HEK293 (cell line): ENCODE measurements around the gene CLSTN1.

Experiments used
- CTCF ChIA-PET: fragments of 350-600 bp; formaldehyde crosslinking; extraction: SDS; loops from one replicate; lab custom pipeline; 2021; ENCODE audit warnings: antibody characterized with exemption; lab: Yijun Ruan, JAX
- POLR2A ChIA-PET: fragments of 300-600 bp; formaldehyde crosslinking; extraction: SDS; loops from one replicate; lab custom pipeline; 2020; ENCODE audit warnings: antibody characterized with exemption, inconsistent platforms; lab: Yijun Ruan, JAX
- H3K27ac ChIP-seq: fragments of 200-500 bp; sonication (Bioruptor generic); 2 replicates; pipeline ENCODE4 v1.5.1; 2014; ENCODE audit warnings: low read depth, low read length, control low read depth, inconsistent platforms; ENCODE audit errors: extremely low read depth
- H3K36me3 ChIP-seq, 2 experiments: fragments of 200-500 bp in 1 of 2; sonication (Bioruptor generic) in 1 of 2; 1 replicate in 1 of 2; 2 replicates in 1 of 2; pipeline ENCODE4 v1.5.1; 2014 to 2017; ENCODE audit warnings: inconsistent platforms in 2 of 2, low read length in 2 of 2; ENCODE audit not compliant: control insufficient read depth in 2 of 2, insufficient read depth in 1 of 2
- H3K4me1 ChIP-seq: fragments of 200-500 bp; sonication (Bioruptor generic); 2 replicates; pipeline ENCODE4 v1.5.1; 2014; ENCODE audit warnings: mild to moderate bottlenecking, low read length, inconsistent platforms; ENCODE audit not compliant: control insufficient read depth, insufficient read depth
- H3K4me3 ChIP-seq: 2 replicates; pipeline ENCODE4 v1.5.1; 2011; ENCODE audit warnings: low read depth, mild to moderate bottlenecking, control low read depth, low read length, moderate library complexity
- H3K9me3 ChIP-seq: fragments of 200-500 bp; sonication (Bioruptor generic); 2 replicates; pipeline ENCODE4 v1.5.1; 2014; ENCODE audit warnings: low read depth, low read length, inconsistent platforms; ENCODE audit not compliant: control insufficient read depth, insufficient read depth
- BCL11A ChIP-seq: fragments of 450-650 bp; formaldehyde crosslinking; IDR thresholded peaks from 2 replicates; pipeline ENCODE4 v1.5.1; 2016; ENCODE audit warnings: low read depth, missing biosample characterization, missing genetic modification characterization
- BCL11B ChIP-seq: fragments of 450-650 bp; formaldehyde crosslinking; IDR thresholded peaks from 2 replicates; pipeline ENCODE4 v1.5.1; 2016; ENCODE audit warnings: low read depth, missing biosample characterization, missing genetic modification characterization
- EGR2 ChIP-seq: fragments of 450-650 bp; formaldehyde crosslinking; IDR thresholded peaks from 2 replicates; pipeline ENCODE4 v1.5.1; 2016; ENCODE audit warnings: low read depth, missing biosample characterization, missing genetic modification characterization
- RBAK ChIP-seq: fragments of 450-650 bp; formaldehyde crosslinking; IDR thresholded peaks from 2 replicates; pipeline ENCODE4 v1.5.1; 2016; ENCODE audit warnings: missing biosample characterization, missing genetic modification characterization
- SALL2 ChIP-seq: fragments of 450-650 bp; formaldehyde crosslinking; IDR thresholded peaks from 2 replicates; pipeline ENCODE4 v1.5.0; 2017; ENCODE audit warnings: missing biosample characterization, mild to moderate bottlenecking, missing genetic modification characterization, borderline replicate concordance
- SCRT2 ChIP-seq: fragments of 450-650 bp; formaldehyde crosslinking; IDR thresholded peaks from 2 replicates; pipeline ENCODE4 v1.5.1; 2016; ENCODE audit warnings: missing biosample characterization, missing genetic modification characterization
- ZBTB1 ChIP-seq: fragments of 450-650 bp; formaldehyde crosslinking; IDR thresholded peaks from 2 replicates; pipeline ENCODE4 v1.5.1; 2016; ENCODE audit warnings: missing biosample characterization, missing genetic modification characterization
- ZFHX2 ChIP-seq: fragments of 450-650 bp; formaldehyde crosslinking; conservative IDR thresholded peaks from 2 replicates; pipeline ENCODE4 v1.5.1; 2016; ENCODE audit warnings: missing biosample characterization, missing genetic modification characterization
- ZNF114 ChIP-seq: fragments of 450-650 bp; formaldehyde crosslinking; IDR thresholded peaks from 2 replicates; pipeline ENCODE4 v1.5.0; 2017; ENCODE audit warnings: missing biosample characterization, missing genetic modification characterization
- ZNF184 ChIP-seq: fragments of 450-650 bp; IDR thresholded peaks from 2 replicates; pipeline ENCODE4 v1.5.1; 2018; ENCODE audit warnings: missing biosample characterization, mild to moderate bottlenecking, missing genetic modification characterization
- ZNF23 ChIP-seq: fragments of 450-650 bp; formaldehyde crosslinking; IDR thresholded peaks from 2 replicates; pipeline ENCODE4 v1.5.1; 2016; ENCODE audit warnings: missing biosample characterization, missing genetic modification characterization, borderline replicate concordance
- ZNF24 ChIP-seq: fragments of 450-650 bp; formaldehyde crosslinking; IDR thresholded peaks from 2 replicates; pipeline ENCODE4 v1.5.1; 2016; ENCODE audit warnings: missing biosample characterization, missing genetic modification characterization
- ZNF404 ChIP-seq: fragments of 450-650 bp; formaldehyde crosslinking; IDR thresholded peaks from 2 replicates; pipeline ENCODE4 v1.5.1; 2017; ENCODE audit warnings: missing biosample characterization, missing genetic modification characterization
- ZNF433 ChIP-seq: fragments of 450-650 bp; formaldehyde crosslinking; IDR thresholded peaks from 2 replicates; pipeline ENCODE4 v1.5.1; 2016; ENCODE audit warnings: missing biosample characterization, missing genetic modification characterization, low read depth
- ZNF529 ChIP-seq: fragments of 450-650 bp; formaldehyde crosslinking; IDR thresholded peaks from 2 replicates; pipeline ENCODE4 v1.5.1; 2017; ENCODE audit warnings: missing genetic modification characterization, missing biosample characterization; ENCODE audit not compliant: insufficient replicate concordance
- ZNF549 ChIP-seq: fragments of 450-650 bp; IDR thresholded peaks from 2 replicates; pipeline ENCODE4 v1.5.1; 2018; ENCODE audit warnings: missing biosample characterization, missing genetic modification characterization, mild to moderate bottlenecking, inconsistent platforms, moderate library complexity
- ZNF658 ChIP-seq: fragments of 450-650 bp; formaldehyde crosslinking; IDR thresholded peaks from 2 replicates; pipeline ENCODE4; 2016; ENCODE audit warnings: missing biosample characterization, missing genetic modification characterization
- ZNF785 ChIP-seq: fragments of 450-650 bp; formaldehyde crosslinking; IDR thresholded peaks from 2 replicates; pipeline ENCODE4 v1.5.1; 2016; ENCODE audit warnings: missing biosample characterization, missing genetic modification characterization
- ZSCAN16 ChIP-seq: fragments of 450-650 bp; formaldehyde crosslinking; IDR thresholded peaks from 2 replicates; pipeline ENCODE4 v1.5.1; 2016; ENCODE audit warnings: missing biosample characterization, missing genetic modification characterization
- TF ChIP-seq, protein P1 (sequence below): fragments of 450-650 bp; formaldehyde crosslinking; IDR thresholded peaks from 2 replicates; pipeline ENCODE4 v1.5.1; 2017; ENCODE audit warnings: missing biosample characterization, missing genetic modification characterization
- TF ChIP-seq, protein P2 (sequence below): fragments of 450-650 bp; formaldehyde crosslinking; IDR thresholded peaks from 2 replicates; pipeline ENCODE4 v1.5.1; 2017; ENCODE audit warnings: missing biosample characterization, missing genetic modification characterization
- TF ChIP-seq, protein P3 (sequence below): fragments of 450-650 bp; formaldehyde crosslinking; IDR thresholded peaks from 2 replicates; pipeline ENCODE4 v1.5.1; 2016; ENCODE audit warnings: missing biosample characterization, missing genetic modification characterization, low read depth

The CLSTN1 gene

DNA sequence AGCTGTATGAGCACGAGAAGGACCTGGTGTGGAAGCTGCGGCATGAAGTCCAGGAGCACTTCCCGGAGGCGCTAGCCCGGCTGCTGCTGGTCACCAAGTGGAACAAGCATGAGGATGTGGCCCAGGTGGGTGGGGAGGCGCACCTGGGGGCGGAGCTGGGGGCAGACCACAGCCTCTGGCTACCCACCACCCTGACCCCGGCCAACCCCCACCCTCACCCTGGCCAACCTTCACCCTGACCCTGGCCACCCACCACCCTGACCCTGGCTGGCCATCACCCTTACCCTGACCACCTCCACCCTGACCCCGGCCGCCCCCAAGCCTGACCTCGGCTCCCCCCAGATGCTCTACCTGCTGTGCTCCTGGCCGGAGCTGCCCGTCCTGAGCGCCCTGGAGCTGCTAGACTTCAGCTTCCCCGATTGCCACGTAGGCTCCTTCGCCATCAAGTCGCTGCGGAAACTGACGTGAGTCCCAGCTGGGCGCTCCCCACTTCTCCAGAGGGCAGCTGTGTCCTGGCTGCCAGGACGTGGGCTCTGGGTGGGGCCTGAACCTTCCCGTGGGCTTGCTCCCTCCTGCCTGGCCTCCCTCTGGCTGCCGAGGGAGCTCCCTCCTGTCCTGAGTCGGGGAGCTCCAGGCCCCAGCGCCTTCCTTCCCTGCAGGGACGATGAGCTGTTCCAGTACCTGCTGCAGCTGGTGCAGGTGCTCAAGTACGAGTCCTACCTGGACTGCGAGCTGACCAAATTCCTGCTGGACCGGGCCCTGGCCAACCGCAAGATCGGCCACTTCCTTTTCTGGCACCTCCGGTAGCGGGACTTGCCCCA lies 102.8 kb downstream of the CLSTN1 start:
- ChIA-PET POLR2A (no interaction called here), CTCF (interaction anchor here (0.5 to 3.5 kb wide), 27 partner anchors 9 to 1178 kb away, joined by 3 to 22 read pairs (median 4); no protein-coding TSS in a partner anchor)
- Histone ChIP-seq H3K27ac (no peak overlapping the region), H3K36me3 (peaks cover 0 to 44% of the 10 kb centered on the region in 2 experiments; a peak in 1 of 3 replicates), H3K4me3 (no peak overlapping the region), H3K9me3 (no peaks in the 10 kb centered on the region), H3K4me1 (no peaks in the 10 kb centered on the region)
- peak; percentile 29; the same call in 1 of the 2 replicates for TF ChIP-seq BCL11A
- no peak for TF ChIP-seq ZNF433 (tag by site-specific recombination)
- TF ChIP-seq BCL11B (tag by site-specific recombination) = peak; percentile 37; the same call in 1 of the 2 replicates
- peak; percentile 29; the same call in 1 of the 2 replicates for TF ChIP-seq EGR2 (tag by site-specific recombination)
- TF ChIP-seq ZFHX2 (tag by site-specific recombination) = peak; percentile 27; the same call in 1 of the 2 replicates

- Histone ChIP-seq H3K36me3 (peaks cover 0 to 45% of the 10 kb centered on the region in 2 experiments; a peak in 1 of 3 replicates), H3K4me3 (no peak overlapping the region), H3K27ac (no peak overlapping the region), H3K4me1 (no peaks in the 10 kb centered on the region), H3K9me3 (no peaks in the 10 kb centered on the region)
- ChIA-PET CTCF (interaction anchor here (0.6 to 3.5 kb wide), 12 partner anchors 8 to 192 kb away, joined by 3 to 22 read pairs (median 4); no protein-coding TSS in a partner anchor), POLR2A (interaction anchor here (0.5 kb wide), 1 partner anchor 45 kb away, joined by 3 read pairs; no protein-coding TSS in a partner anchor)
- TF ChIP-seq ZNF114 = no peak
- TF ChIP-seq, protein P1, sequence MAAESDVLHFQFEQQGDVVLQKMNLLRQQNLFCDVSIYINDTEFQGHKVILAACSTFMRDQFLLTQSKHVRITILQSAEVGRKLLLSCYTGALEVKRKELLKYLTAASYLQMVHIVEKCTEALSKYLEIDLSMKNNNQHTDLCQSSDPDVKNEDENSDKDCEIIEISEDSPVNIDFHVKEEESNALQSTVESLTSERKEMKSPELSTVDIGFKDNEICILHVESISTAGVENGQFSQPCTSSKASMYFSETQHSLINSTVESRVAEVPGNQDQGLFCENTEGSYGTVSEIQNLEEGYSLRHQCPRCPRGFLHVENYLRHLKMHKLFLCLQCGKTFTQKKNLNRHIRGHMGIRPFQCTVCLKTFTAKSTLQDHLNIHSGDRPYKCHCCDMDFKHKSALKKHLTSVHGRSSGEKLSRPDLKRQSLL (tag by site-specific recombination) = no peak
- TF ChIP-seq ZNF529 = no peak
- no peak for TF ChIP-seq ZNF785 (tag by site-specific recombination)
- TF ChIP-seq ZNF24 (tag by site-specific recombination) = no peak
- TF ChIP-seq ZNF184 (tag by site-specific recombination) = no peak
- TF ChIP-seq ZNF549 (tag by site-specific recombination) = no peak
- TF ChIP-seq RBAK = no peak
- TF ChIP-seq, protein P2, sequence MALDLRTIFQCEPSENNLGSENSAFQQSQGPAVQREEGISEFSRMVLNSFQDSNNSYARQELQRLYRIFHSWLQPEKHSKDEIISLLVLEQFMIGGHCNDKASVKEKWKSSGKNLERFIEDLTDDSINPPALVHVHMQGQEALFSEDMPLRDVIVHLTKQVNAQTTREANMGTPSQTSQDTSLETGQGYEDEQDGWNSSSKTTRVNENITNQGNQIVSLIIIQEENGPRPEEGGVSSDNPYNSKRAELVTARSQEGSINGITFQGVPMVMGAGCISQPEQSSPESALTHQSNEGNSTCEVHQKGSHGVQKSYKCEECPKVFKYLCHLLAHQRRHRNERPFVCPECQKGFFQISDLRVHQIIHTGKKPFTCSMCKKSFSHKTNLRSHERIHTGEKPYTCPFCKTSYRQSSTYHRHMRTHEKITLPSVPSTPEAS = no peak
- TF ChIP-seq SALL2 = no peak
- TF ChIP-seq ZNF23 (tag by site-specific recombination) = no peak
- TF ChIP-seq, protein P3, sequence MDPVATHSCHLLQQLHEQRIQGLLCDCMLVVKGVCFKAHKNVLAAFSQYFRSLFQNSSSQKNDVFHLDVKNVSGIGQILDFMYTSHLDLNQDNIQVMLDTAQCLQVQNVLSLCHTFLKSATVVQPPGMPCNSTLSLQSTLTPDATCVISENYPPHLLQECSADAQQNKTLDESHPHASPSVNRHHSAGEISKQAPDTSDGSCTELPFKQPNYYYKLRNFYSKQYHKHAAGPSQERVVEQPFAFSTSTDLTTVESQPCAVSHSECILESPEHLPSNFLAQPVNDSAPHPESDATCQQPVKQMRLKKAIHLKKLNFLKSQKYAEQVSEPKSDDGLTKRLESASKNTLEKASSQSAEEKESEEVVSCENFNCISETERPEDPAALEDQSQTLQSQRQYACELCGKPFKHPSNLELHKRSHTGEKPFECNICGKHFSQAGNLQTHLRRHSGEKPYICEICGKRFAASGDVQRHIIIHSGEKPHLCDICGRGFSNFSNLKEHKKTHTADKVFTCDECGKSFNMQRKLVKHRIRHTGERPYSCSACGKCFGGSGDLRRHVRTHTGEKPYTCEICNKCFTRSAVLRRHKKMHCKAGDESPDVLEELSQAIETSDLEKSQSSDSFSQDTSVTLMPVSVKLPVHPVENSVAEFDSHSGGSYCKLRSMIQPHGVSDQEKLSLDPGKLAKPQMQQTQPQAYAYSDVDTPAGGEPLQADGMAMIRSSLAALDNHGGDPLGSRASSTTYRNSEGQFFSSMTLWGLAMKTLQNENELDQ (tag by site-specific recombination) = no peak
- TF ChIP-seq ZSCAN16 = no peak
- TF ChIP-seq ZNF658 (tag by site-specific recombination) = no peak
- TF ChIP-seq ZNF404 (tag by site-specific recombination) = no peak
- no peak for TF ChIP-seq SCRT2 (tag by site-specific recombination)
- no peak for TF ChIP-seq ZBTB1 (tag by site-specific recombination)
These were observed 103.6 kb downstream of the CLSTN1 start for GRCh38 chr1:9719978-9720722.
